GM19438 (cell line): ENCODE measurements around the gene FAM237A.

Experiments
- ATAC-seq: cut with Tn5 transposase; IDR thresholded peaks from one replicate; pipeline ENCODE4 v1.9.1; 2021; ENCODE audit warnings: low read depth; ENCODE audit not compliant: unreplicated experiment

Gene FAM237A

DNA sequence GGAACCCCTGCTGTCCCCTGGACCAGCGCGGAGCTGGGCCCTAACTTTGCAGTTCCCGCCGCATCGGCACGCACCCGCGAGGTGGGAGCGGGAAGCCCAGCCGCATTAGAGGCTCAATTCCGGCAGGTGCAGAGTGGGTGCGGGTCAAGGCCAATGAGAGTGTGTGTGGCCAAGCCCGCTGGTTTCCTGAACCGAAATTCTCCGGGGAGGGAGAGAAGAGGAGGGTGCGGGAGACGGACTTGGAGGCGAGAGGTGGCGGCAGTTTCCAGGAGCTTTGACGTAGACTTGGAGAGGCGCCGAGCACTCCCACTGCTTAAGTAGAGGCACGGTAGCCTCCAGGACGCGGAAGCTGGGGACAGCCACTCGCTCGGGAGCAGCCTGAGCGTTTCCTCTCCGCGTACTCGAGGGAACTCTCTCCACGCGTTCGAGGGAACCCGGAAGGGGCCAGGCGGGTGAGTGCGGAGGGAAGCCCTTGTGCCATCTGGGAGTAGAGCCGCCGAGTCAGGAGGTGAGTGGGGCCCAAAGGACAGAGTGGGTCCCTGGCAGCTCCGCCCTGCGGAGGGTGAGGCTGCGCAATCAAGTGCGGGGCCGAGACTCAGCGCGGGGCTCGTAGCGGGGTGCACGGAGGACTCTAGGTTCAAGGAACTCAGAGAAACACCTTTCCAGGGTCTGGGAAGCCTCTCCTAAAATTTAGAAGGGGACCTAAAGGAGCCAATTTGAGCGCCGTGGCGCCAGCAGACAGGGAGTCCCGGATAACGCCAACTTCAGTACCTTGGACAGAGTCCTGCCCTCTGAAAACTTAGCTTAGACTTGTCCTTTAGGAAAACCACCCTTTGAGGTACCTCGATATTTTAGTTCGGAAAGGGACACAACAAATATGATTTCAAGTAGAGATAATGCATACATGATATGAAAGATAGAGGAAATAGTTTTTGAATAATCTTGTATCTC lies at the start of gene FAM237A:
FAM237A (plus strand) TSS at position 413 of the 951 bp plus-strand sequence. CDS start 1,750 bp downstream, outside the sequence.
- no peak for ATAC-seq

DNA sequence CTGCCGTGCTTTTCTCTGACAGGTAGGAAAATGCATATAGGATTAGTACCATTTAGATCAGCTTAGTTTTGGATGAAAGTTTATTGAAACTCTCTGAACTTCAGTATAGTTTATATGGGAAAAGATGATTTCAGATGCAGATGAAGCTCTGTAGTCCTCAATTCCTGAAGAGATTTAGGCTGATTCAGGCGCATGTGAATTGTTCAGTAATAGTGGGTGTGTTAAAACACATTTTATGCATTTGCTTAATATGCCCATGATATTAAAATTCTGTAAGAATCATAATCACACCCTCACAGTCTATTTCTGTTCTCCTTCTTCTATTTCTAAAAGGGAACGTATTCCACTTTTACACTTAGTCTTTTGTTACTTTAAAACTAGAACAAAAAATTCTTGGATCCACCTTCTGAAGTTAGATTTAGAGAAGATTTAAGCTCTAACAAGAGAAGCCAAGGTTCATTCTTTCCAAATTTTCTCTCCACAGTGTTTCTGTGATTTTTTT lies 44.5 kb upstream of the FAM237A start:
- no peak for ATAC-seq

DNA sequence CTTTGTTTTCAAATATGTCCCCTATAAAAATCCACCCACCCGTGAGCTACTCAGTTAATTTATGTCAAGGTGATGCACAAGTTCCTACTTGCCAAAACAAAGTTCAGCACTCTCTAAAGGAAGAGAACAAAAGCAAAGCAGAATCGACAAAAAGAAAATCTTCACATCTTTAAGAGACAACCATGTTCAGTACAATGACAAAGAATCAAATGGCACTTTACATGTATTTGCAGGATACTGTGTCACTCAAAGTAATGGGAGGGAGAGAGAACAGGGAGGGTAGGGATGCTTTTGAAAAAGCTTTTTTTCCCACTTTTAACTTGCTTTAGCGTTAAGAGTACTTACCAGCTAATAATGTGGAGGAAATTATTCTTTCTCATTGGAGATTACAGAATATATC lies 39.0 kb upstream of the FAM237A start:
- ATAC-seq, result no peak

DNA sequence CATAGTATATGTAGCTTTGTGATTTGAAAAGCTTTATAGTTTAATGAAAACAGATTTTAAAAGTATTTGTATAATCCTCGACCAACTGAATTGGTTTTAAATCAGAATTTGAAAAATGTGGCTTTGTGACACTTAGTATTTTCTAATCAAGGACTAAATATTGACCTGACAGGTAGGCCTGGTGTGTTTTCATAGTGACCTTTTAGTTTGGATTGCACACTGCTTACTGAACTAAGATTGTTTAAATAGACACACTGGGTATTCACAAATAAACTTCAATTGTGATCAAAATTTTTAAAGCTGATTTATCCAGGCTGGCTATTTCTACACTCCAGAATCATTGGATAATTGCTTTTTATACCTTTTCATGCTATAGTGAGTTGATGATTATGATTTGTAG lies 31.8 kb upstream of the FAM237A start:
- ATAC-seq, result no peak

DNA sequence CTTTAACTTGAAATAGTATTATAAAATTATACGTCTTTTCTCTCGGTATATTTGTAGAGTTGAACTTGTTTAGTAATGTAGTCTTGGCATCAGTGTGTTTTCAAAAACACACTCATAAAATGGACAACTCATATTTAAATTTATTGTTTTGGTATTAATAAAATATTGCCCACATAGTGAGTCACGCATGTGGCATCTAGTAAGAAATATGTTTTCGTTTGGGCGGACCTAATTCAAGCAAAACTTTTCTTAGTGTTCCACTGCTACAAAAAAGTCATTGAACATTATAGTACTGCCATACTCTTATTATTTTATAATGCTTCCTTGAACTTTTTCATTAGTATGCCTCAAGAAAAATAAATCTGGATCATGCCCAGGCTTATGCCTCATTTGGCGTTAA lies 31.1 kb upstream of the FAM237A start:
- ATAC-seq, result no peak

DNA sequence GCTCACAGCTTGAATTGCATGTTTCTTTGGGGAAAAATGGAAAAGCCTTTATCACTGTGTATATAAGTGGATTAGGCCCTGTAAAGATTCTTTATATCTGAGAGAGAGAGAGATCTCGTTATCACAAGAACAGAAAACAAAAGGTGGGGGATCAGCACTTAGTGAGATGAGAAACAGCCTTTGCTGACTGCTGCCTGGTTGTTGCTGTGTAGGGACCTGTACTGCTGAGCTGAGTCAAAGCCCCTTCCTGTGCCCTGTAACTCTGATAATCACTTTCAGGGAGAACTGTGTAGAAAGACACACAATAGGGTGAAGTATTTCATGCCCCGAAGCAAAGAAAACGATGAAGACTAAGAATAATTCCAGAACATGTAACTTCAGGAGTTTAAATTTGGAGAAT lies 30.6 kb upstream of the FAM237A start:
- ATAC-seq, result no peak

DNA sequence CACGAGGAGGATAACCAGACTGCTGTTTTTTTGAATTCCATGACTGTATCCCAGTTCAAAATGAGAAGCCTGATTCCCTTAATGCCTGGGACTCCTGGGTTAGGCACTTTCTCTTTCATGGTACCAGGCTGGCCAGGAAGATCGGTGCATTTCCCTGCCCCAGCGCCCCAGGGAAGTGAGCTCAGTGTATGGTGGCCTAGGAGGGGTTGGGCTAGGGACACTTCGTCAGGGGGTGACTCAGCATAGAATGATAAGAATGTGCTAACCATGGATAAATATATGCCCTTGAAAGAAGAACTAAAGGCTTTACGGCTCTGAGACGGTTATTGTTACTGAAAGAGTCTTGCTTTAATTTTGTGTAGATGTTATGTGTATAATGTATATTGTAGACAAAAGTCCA lies 27.5 kb upstream of the FAM237A start:
- no peak for ATAC-seq

DNA sequence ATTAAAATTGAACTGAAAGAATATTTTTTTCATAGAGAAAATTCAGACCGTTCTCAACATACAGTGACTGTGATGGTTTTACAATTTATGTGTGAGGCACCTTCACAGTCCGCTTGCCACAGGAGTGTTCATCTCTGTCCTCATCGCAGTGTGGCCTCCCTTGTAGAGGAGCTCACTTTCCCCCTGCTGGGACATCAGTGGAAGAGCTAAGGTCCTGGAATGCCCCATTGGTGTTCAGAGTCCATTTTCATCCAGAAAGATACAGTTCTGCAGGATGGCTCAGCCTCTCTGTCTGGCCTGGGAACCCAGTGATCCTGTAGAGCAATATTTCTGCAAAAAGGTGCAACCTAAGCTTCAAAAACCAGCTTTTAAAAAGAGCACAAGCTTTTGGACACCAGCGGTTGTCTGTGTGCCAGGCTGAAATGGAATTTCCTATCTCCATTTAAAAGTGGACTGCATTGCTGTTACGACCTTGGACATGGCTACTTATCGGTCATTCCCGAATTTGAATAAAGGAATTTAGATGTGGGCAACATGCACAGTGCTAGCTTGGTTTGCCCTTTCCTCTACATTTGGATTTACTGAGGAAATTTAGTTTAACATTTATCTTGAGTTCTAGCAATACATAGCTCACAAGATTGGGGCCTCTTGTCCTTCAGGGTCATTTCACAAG lies 26.7 kb upstream of the FAM237A start:
- ATAC-seq, result no peak

DNA sequence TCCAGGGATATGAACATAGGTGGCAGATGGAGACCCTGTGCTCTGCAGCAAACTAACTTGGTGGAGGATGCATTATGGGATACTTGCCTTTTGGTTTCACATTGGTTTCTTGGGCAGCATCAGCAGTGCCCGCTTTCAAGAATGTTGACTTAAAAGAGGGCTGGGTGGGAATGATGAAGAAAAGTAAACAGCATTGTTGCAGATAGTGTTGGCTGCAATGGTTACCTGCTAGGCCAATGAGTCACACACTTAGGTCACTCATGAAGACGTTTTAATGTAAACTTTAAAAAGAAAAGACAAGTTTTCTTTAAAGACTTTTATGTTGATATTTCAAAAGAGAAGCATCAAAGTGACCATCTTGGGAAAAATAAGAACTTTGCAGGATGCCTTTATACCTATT lies 26.1 kb upstream of the FAM237A start:
- ATAC-seq, result no peak

DNA sequence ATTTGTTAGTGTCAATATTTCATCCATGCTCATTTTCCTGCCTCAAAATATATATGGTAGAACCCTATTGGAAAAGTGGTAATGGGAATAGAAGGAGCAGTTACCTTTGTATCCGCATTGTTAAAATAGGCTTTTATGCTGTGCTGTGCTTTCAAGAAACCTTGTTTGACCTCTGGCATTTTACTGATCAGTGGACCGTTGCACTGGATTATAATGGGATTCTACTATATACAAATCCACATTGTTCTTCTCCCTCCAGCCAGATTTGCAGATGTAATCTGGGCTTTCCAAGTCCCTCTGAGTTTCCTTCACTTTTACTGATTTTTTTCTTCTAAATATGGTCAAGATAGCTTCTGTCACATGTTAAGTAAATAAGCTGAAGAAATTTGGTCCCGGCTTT lies 23.3 kb upstream of the FAM237A start:
- ATAC-seq, result no peak

DNA sequence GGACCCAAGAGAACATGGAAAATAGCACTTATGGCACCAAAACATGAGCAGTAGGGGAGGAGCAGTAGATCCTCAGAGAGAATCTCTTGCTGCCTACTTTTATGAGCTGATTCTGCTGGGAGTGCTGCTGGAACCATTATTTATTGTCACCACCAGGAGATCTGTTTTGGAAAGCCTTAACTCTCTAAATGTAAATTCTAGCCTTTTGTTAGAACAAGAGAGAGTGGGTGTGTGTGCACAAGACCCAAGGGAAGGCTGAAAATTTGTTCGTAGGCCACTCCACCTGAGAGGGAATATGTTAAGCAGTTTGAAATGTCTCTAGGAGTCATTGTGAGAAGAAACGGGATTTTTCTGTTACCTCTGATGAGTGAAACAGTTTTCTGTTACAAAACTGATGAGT lies 16.2 kb upstream of the FAM237A start:
- no peak for ATAC-seq

DNA sequence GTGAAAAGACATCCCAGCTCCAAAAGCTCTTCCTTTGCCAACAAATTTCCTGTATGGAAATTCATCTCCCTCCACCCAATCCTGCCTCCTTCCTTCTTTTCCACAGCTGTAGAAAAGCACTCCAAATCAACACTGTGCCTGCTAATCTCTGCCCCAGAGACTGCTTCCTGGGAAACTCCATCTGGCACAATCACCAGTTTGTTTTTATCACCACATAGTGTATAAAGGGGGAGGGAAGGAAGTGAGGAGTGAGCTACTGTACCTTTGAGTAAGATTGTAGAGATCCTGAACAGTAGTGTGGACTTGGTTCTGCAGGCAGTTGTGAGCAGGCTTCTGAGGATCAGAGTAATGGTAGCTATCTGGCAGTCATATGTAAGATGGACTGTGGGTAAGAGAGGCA lies 14.7 kb upstream of the FAM237A start:
- no peak for ATAC-seq

DNA sequence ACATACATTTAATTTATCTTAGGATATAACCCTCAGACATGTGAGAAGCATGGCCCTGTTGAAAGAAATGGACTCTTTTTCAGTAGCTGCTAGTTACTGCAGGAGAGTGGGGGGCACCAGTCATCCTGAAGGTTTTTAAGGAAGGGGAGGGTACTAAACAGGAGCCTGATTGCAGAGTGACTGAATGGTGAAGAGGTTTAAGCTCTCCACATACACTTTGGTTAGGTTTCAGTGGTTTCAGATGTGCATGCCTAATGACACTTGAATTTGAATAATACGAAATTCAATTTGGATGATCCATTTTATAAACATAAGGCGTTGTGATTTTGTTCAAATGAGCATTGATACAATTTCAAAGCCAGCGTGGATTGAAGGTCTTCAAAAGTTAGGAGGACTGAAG lies 10.9 kb upstream of the FAM237A start:
- no peak for ATAC-seq

DNA sequence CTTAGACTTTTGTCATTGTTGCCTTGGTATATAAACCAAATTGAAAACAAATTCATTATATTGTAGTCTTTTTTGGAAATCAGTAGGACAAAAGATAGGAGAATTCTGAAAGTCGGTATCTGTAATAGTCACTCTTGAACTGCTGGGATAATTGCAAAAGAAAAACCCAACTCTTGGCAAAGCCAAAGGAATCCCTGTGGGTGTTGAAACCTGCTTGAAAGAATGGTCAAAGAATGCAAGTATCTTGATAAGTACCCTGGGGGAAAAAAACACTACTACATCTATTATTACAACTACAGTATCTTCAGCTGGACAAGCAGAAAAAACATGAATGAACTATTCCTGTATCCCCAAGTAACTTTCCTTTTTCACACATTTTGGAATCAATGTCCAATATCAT lies 7.3 kb upstream of the FAM237A start:
- no peak for ATAC-seq

DNA sequence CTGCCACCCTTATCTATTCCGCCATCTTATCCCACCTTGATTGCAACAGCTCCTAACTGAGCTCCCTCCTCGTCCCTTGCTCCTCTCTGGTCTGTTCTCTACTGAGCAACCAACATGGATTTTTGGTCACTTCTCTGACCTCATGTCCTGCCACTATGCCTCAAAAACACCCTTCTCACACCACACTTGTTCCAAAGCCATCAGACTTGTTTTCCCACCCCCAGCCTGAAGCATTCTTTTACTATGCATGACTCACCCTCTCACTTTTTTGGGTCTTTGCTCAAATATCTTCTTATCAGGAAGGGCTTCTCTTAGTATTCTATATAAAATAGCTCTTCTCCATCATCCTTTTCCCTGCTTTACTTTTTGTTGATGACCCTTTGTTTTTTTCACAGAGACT lies 2.7 kb upstream of the FAM237A start:
- no peak for ATAC-seq

DNA sequence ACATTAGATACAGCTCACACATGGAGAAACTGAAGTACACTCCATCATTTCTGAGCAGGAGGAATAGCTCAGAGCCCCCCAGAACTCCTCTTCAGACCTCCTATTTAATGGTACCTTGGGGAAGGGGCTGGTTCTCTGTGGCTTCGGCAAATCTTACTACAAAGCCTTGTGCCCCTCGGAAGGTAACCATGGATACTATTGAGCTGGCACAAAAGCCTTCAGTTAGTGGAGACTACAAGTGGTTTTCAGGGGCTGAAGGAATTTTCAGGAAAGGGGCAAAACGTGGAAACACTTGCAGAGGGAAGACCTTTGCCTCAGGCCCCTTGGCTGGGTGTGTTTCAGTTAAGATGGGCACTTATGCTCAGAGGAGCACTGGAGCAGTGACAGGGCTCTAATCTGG lies 1.1 kb upstream of the FAM237A start:
- ATAC-seq, result no peak

DNA sequence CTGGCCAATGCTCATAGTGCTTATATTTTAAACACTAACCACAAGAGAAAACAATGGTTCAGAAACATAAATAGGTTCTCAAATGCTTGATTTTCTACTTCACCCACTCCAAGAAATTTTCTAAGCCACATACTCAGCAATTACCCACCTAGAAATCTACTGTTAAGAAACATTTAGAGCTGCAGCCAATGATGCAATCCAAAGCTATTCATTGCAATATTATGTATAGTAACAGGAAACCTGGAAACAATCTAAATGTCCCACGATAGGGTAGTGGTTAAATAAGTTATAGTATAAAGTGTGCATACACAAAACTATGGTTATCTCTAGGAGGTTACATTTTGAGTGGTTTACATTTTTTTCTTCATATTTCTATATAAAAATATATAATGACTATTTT lies 5.7 kb downstream of the FAM237A start:
- no peak for ATAC-seq

DNA sequence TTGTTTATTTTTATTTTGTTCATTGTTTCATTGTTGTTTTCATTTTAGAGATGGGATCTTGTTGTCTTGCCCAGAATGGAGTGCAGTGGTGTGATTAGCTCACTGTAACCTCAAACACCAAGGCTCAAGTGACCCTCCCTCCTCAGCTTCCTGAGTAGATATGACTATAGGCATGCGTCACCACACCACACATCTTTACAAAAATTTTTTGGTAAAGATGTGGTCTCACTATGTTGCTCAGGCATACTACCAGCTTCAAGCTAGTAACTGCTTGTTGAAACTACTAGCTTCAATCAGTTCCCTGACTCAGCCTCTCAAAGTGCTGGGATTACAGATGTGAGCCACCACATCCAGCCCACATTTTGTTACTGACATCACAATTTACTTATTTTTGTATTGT lies 14.8 kb downstream of the FAM237A start:
- no peak for ATAC-seq

DNA sequence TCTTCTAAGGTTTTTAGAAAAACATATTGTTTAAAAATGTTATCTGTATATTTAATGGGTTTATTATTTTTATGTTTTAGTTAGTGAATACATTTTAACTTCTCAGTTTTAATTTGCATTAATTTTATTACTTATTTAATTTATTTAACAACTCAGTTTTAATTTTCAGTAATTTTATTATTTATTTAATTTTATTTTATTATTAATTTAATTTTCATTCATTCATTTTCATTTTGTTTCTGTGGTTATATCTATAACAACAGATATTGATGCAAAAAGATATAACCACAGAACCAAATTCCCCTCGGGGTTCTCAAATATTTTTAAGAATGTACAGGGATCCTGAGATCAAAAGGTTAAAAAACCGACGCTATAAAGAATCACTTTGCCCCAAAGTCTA lies 23.0 kb downstream of the FAM237A start:
- ATAC-seq, result no peak

DNA sequence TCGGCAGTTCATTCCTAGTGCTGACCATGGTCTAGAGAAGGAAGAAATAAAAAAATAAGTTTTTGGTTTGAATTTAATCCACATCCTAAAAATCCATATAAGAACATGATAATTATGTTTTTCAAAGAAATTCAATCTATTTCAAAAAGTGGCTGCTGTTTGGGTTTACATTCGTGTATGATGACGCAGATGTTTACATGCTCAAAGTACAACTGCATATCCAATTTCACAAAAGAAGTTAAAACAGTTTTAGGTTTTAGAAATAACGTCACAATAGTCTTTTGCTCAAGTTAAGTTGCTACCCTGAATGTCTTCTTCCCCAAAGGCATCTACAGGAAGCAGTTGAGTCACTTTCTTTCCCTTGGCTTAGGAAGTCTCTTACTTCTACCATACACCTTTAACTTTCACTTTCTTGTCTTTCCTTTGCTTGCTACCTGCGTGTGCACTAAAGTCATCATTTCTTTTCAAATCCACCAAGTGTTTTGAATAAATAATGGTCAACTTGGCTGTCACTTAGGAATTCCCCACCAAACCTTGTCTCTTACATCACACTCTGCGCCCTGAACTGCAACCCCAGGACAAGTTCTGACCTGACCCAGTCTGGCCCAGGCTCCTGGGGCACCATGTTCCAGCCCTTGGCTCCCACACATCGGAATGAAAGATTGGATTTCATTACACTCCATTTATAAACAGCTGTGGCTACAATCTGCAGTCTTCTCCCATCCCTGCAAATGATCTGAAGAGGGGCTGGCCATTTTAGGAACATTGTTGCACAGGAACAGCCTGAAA lies 28.4 kb downstream of the FAM237A start:
- no peak for ATAC-seq

DNA sequence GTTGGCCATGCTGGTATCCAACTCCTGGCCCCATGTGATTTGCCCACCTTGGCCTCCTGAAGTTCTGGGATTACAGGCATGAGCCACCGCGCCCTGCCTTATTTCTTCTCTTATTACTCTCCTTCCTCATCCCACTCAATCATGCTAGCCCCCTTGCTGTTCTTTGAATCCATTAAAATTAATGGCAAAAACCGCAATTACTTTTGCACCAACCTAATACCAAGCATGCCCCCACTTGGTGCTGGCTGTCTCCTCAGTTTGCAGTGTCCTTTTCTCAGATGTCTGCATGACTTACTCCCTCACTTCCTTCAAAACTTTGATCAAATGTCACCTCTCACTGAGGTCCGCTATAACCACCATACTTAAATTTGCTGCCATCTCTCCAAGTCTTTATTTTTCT lies 41.3 kb downstream of the FAM237A start:
- no peak for ATAC-seq
